ENCODE results near the gene UGGT1.

The UGGT1 gene

GRCh38 chr2:128090945-128091725 is at the start of gene UGGT1:
TSS of gene UGGT1 (plus strand) at chr2:128091200. CDS start at chr2:128091358, 158 bp downstream.
- DNase-seq: peak; percentile 100

- no peak for DNase-seq
Measured at GRCh38 chr2:128041561-128041960, 49.4 kb upstream of the UGGT1 start.

- no peak for DNase-seq
Measured at GRCh38 chr2:128043041-128043440, 48.0 kb upstream of the UGGT1 start.

GRCh38 chr2:128053331-128053730 is 37.7 kb upstream of the UGGT1 start:
- DNase-seq: no peak

GRCh38 chr2:128054104-128054885 is 36.7 kb upstream of the UGGT1 start:
- DNase-seq: no peak

GRCh38 chr2:128057334-128057733 is 33.7 kb upstream of the UGGT1 start:
- DNase-seq: no peak

GRCh38 chr2:128058114-128058513 is 32.9 kb upstream of the UGGT1 start:
- no peak for DNase-seq

- DNase-seq: no peak
Measured at GRCh38 chr2:128062571-128062970, 28.4 kb upstream of the UGGT1 start.

GRCh38 chr2:128064353-128064752 is 26.6 kb upstream of the UGGT1 start:
- no peak for DNase-seq

- DNase-seq: no peak
Measured at GRCh38 chr2:128069769-128070168, 21.2 kb upstream of the UGGT1 start.

- no peak for DNase-seq
Measured at GRCh38 chr2:128073278-128073677, 17.7 kb upstream of the UGGT1 start.

GRCh38 chr2:128076461-128077106 is 14.4 kb upstream of the UGGT1 start:
- no peak for DNase-seq

GRCh38 chr2:128084757-128085156 is 6.2 kb upstream of the UGGT1 start:
- DNase-seq: no peak

- DNase-seq: no peak
Measured at GRCh38 chr2:128086244-128086643, 4.8 kb upstream of the UGGT1 start.

GRCh38 chr2:128090575-128090944 is 440 bp upstream of the UGGT1 start:
- DNase-seq: no peak

GRCh38 chr2:128091726-128092080 is 703 bp downstream of the UGGT1 start:
- DNase-seq: no peak

GRCh38 chr2:128092656-128093055 is 1.7 kb downstream of the UGGT1 start:
- no peak for DNase-seq

- DNase-seq: no peak
Measured at GRCh38 chr2:128093762-128094161, 2.8 kb downstream of the UGGT1 start.

GRCh38 chr2:128095201-128095600 is 4.2 kb downstream of the UGGT1 start:
- no peak for DNase-seq

GRCh38 chr2:128103407-128103806 is 12.4 kb downstream of the UGGT1 start:
- no peak for DNase-seq

GRCh38 chr2:128105072-128105471 is 14.1 kb downstream of the UGGT1 start:
- DNase-seq: no peak

- no peak for DNase-seq
Measured at GRCh38 chr2:128108166-128108565, 17.2 kb downstream of the UGGT1 start.

GRCh38 chr2:128109243-128109642 is 18.2 kb downstream of the UGGT1 start:
- no peak for DNase-seq

All from retina (tissue), 1 donor.